H9 (cell line): ENCODE measurements around the gene DMD. TPM values are rescaled to one million over a fixed set of nuclear protein-coding genes. Genes with fewer than 3 reads are reported as not detected.

ENCODE experiments used
- DNase-seq: peaks from one replicate; pipeline ENCODE4 v3.0.0-alpha.2; 2017
- H2AFZ ChIP-seq: one replicate; pipeline ENCODE4 v1.6.1; 2013; ENCODE audit warnings: mild to moderate bottlenecking, low read length, control low read depth, moderate library complexity
- H2AK5ac ChIP-seq: 2 replicates; pipeline ENCODE4 v1.6.1; 2013; ENCODE audit warnings: low read length, control low read depth, mixed read lengths; ENCODE audit not compliant: insufficient read length
- H2BK120ac ChIP-seq: one replicate; pipeline ENCODE4 v1.6.1; 2013; ENCODE audit warnings: low read depth, mild to moderate bottlenecking, low read length, control low read depth, inconsistent platforms; ENCODE audit not compliant: poor library complexity, severe bottlenecking
- H2BK12ac ChIP-seq: 2 replicates; pipeline ENCODE4 v1.6.1; 2013; ENCODE audit warnings: low read length, control low read depth, mixed read lengths, low read depth; ENCODE audit not compliant: insufficient read length
- H2BK15ac ChIP-seq: 2 replicates; pipeline ENCODE4 v1.6.1; 2013; ENCODE audit warnings: low read depth, low read length, control low read depth
- H2BK20ac ChIP-seq: one replicate; pipeline ENCODE4 v1.6.1; 2013; ENCODE audit warnings: low read depth, mild to moderate bottlenecking, low read length, control low read depth, inconsistent platforms; ENCODE audit not compliant: poor library complexity, severe bottlenecking
- H2BK5ac ChIP-seq: 2 replicates; pipeline ENCODE4 v1.6.1; 2013; ENCODE audit warnings: low read length, control low read depth, mixed read lengths; ENCODE audit not compliant: insufficient read length
- H3K14ac ChIP-seq: 2 replicates; pipeline ENCODE4 v1.6.1; 2013; ENCODE audit warnings: low read length, control low read depth; ENCODE audit not compliant: insufficient read depth
- H3K18ac ChIP-seq: 2 replicates; pipeline ENCODE4 v1.6.1; 2013; ENCODE audit warnings: low read depth, mild to moderate bottlenecking, mixed read lengths, low read length, control low read depth; ENCODE audit not compliant: insufficient read length
- H3K23ac ChIP-seq: 2 replicates; pipeline ENCODE4 v1.6.1; 2013; ENCODE audit warnings: low read length, control low read depth, mixed read lengths, low read depth; ENCODE audit not compliant: insufficient read length
- H3K23me2 ChIP-seq: 2 replicates; pipeline ENCODE4 v1.6.1; 2013; ENCODE audit warnings: low read depth, mild to moderate bottlenecking, mixed read lengths, low read length, control low read depth; ENCODE audit not compliant: insufficient read length, poor library complexity, severe bottlenecking
- H3K27ac ChIP-seq: 2 replicates; pipeline ENCODE4 v1.5.1; 2013; ENCODE audit warnings: low read length, control low read depth, mixed read lengths, low read depth; ENCODE audit not compliant: insufficient read length
- H3K27me3 ChIP-seq: 2 replicates; pipeline ENCODE4 v1.6.1; 2013; ENCODE audit warnings: low read length, control low read depth, inconsistent platforms; ENCODE audit not compliant: insufficient read depth
- H3K4ac ChIP-seq: 2 replicates; pipeline ENCODE4 v1.6.1; 2013; ENCODE audit warnings: low read depth, mild to moderate bottlenecking, control low read depth, inconsistent platforms, low read length, moderate library complexity
- H3K4me1 ChIP-seq: 2 replicates; pipeline ENCODE4 v1.6.1; 2013; ENCODE audit warnings: low read length, control low read depth, inconsistent platforms; ENCODE audit not compliant: insufficient read depth
- H3K4me2 ChIP-seq: 2 replicates; pipeline ENCODE4 v1.6.1; 2013; ENCODE audit warnings: low read length, control low read depth, mixed read lengths; ENCODE audit not compliant: insufficient read length, insufficient read depth
- H3K56ac ChIP-seq: 2 replicates; pipeline ENCODE4 v1.6.1; 2013; ENCODE audit warnings: low read depth, mild to moderate bottlenecking, mixed read lengths, low read length, control low read depth; ENCODE audit not compliant: insufficient read length
- H3K79me1 ChIP-seq: 2 replicates; pipeline ENCODE4 v1.6.1; 2013; ENCODE audit warnings: low read depth, mild to moderate bottlenecking, moderate library complexity, low read length, control low read depth, inconsistent platforms; ENCODE audit not compliant: insufficient read depth, poor library complexity, severe bottlenecking
- H3K79me2 ChIP-seq: 2 replicates; pipeline ENCODE4 v1.6.1; 2013; ENCODE audit warnings: low read length, control low read depth, inconsistent platforms; ENCODE audit not compliant: insufficient read depth
- H3K9ac ChIP-seq: 2 replicates; pipeline ENCODE4 v1.6.1; 2013; ENCODE audit warnings: low read length, control low read depth, mixed read lengths; ENCODE audit not compliant: insufficient read length; ENCODE audit errors: extremely low read depth
- H3K9me3 ChIP-seq: one replicate; pipeline ENCODE4 v1.6.1; 2013; ENCODE audit warnings: low read depth, low read length, inconsistent platforms; ENCODE audit not compliant: control insufficient read depth
- H3T11ph ChIP-seq: one replicate; pipeline ENCODE4 v1.6.1; 2013; ENCODE audit warnings: mild to moderate bottlenecking, low read length, control low read depth, inconsistent platforms
- H4K20me1 ChIP-seq: one replicate; pipeline ENCODE4 v1.6.1; 2013; ENCODE audit not compliant: control insufficient read depth, insufficient read length, insufficient read depth
- H4K5ac ChIP-seq: 2 replicates; pipeline ENCODE4 v1.6.1; 2013; ENCODE audit warnings: low read depth, mild to moderate bottlenecking, mixed read lengths, low read length, control low read depth; ENCODE audit not compliant: insufficient read length
- H4K8ac ChIP-seq: replicated peaks from 2 replicates; pipeline ENCODE4 v1.6.1; 2013; ENCODE audit warnings: low read length, control low read depth, mixed read lengths, low read depth; ENCODE audit not compliant: insufficient read length
- H4K91ac ChIP-seq: 2 replicates; pipeline ENCODE4 v1.6.1; 2013; ENCODE audit warnings: low read depth, mild to moderate bottlenecking, moderate library complexity, mixed read lengths, low read length, control low read depth; ENCODE audit not compliant: insufficient read length
- H3K27ac Mint-ChIP-seq, 3 experiments: 2 replicates in 2 of 3; 3 replicates in 1 of 3; pipeline ENCODE4 v1.8.0; 2020 to 2021; ENCODE audit warnings: mixed read lengths in 3 of 3, mild to moderate bottlenecking in 1 of 3, moderate library complexity in 1 of 3
- H3K27me3 Mint-ChIP-seq: 2 replicates; pipeline ENCODE4 v1.8.0; 2021; ENCODE audit warnings: low read depth, mild to moderate bottlenecking, moderate library complexity, mixed read lengths
- H3K36me3 Mint-ChIP-seq, 3 experiments: 2 replicates in 2 of 3; 3 replicates in 1 of 3; pipeline ENCODE4 v1.8.0; 2020 to 2021; ENCODE audit warnings: low read depth in 3 of 3, mixed read lengths in 3 of 3; ENCODE audit not compliant: insufficient read depth in 1 of 3
- H3K4me1 Mint-ChIP-seq, 2 experiments: 2 replicates each; pipeline ENCODE4 v1.8.0; 2020; ENCODE audit warnings: mixed read lengths in 2 of 2
- H3K4me3 Mint-ChIP-seq, 2 experiments: 2 replicates in 1 of 2; 3 replicates in 1 of 2; pipeline ENCODE4 v1.8.0; 2020 to 2021; ENCODE audit warnings: mild to moderate bottlenecking in 2 of 2, mixed read lengths in 2 of 2, moderate library complexity in 1 of 2
- H3K9me3 Mint-ChIP-seq, 2 experiments: 2 replicates in 1 of 2; 3 replicates in 1 of 2; pipeline ENCODE4 v1.8.0; 2020; ENCODE audit warnings: mild to moderate bottlenecking in 2 of 2, mixed read lengths in 2 of 2, moderate library complexity in 1 of 2
- CTCF ChIP-seq: fragments of 200-600 bp; sonication (generic); conservative IDR thresholded peaks from 3 replicates; pipeline ENCODE4 v1.8.0; 2021; ENCODE audit warnings: antibody characterized with exemption, mild to moderate bottlenecking
- WGBS: extraction: QIAGEN DNeasy Blood & Tissue Kit; methylation state at CpG from one replicate; pipeline ENCODE4 v1.1.7; 2013; ENCODE audit warnings: missing lambda C conversion rate, low lambda C conversion rate, mixed read lengths; ENCODE audit not compliant: insufficient read length; ENCODE audit errors: extremely low coverage; 5-methylcytosine and 5-hydroxymethylcytosine counted together
- total RNA-seq: library from RNA; stranded (reverse); gene quantifications from 2 replicates; pipeline ENCODE4 v1.2.1, GENCODE V29; 2021

DMD gene
- total RNA-seq, 1 experiment from 2014 or later: 3.8 TPM

GRCh38 chrX:31392513-31392912 lies 1818.8 kb downstream of the DMD start:
- Mint-ChIP-seq H3K36me3 (peaks cover 0 to 6% (median 0%) of the 10 kb centered on the region in 3 experiments; a peak in 2 of 7 replicates), H3K9me3 (peaks cover 58 to 61% of the 10 kb centered on the region in 2 experiments), H3K4me3 (no peak overlapping the region), H3K27me3 (no peaks in the 10 kb centered on the region), H3K27ac (no peak overlapping the region), H3K4me1 (no peaks in the 10 kb centered on the region)
- no peaks in the 10 kb centered on the region for H3K9me3 ChIP-seq
- no peak overlapping the region for H3K27ac ChIP-seq
- H3K56ac ChIP-seq: no peak overlapping the region
- DNase-seq: no peak
- no peak overlapping the region for H2BK20ac ChIP-seq
- H3K23ac ChIP-seq: no peak overlapping the region
- no peak overlapping the region for H2AFZ ChIP-seq
- no peak overlapping the region for H2BK12ac ChIP-seq
- H3K4me1 ChIP-seq: no peaks in the 10 kb centered on the region
- no peak overlapping the region for H2BK5ac ChIP-seq
- H3K79me2 ChIP-seq: no peaks in the 10 kb centered on the region
- H3T11ph ChIP-seq: no peak overlapping the region
- H3K27me3 ChIP-seq: no peaks in the 10 kb centered on the region
- H3K4ac ChIP-seq: no peak overlapping the region
- H3K23me2 ChIP-seq: no peaks in the 10 kb centered on the region
- no peak overlapping the region for H2BK15ac ChIP-seq
- no peak overlapping the region for H4K8ac ChIP-seq
- no peak overlapping the region for H3K18ac ChIP-seq
- H2AK5ac ChIP-seq: no peak overlapping the region
- no CpG with 5 or more reads among the region's 3 CpGs for WGBS
- H4K20me1 ChIP-seq: no peaks in the 10 kb centered on the region
- H3K79me1 ChIP-seq: no peaks in the 10 kb centered on the region
- no peak for TF ChIP-seq CTCF
- no peak overlapping the region for H4K5ac ChIP-seq
- H2BK120ac ChIP-seq: no peak overlapping the region
- no peak overlapping the region for H3K14ac ChIP-seq
- H3K4me2 ChIP-seq: no peak overlapping the region
- no peak overlapping the region for H3K9ac ChIP-seq
- no peak overlapping the region for H4K91ac ChIP-seq
